Measurements from ENCODE around the gene TIMP2. TPM values are rescaled to one million over a fixed set of nuclear protein-coding genes. Genes with fewer than 3 reads are reported as not detected.

Gene TIMP2
- total RNA-seq, 1 experiment from 2014 or later, result 29.0 TPM

DNA sequence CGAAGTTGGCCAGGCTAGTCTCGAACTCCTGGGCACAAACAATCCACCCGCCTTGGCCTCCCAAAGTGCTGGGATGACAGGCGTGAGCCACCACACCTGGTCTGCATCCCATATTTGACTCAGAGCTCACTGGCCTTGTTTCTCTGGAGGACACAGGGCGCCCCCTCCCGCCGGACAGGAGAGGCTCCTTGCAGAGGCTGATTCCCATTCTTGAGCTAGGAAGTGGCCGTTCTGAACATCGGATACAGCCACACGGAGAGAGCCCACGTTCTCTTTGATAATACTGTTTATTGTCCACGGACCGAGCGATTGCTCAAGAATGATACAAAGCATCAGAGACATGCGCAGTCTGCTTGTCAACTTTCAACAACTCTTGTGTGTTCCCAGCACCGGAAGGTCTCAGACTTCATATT is 72.5 kb downstream of the TIMP2 start:
- Mint-ChIP-seq H3K4me3 (no peak overlapping the region), H3K27me3 (ENCODE audit: low read depth) (no peaks in the 10 kb centered on the region), H3K36me3 (ENCODE audit: insufficient read depth in 1 of 3, low read depth in 3 of 3) (peaks cover 0 to 16% (median 0%) of the 10 kb centered on the region in 3 experiments; a peak in 3 of 7 replicates), H3K4me1 (no peaks in the 10 kb centered on the region), H3K27ac (peak overlapping the region in 1 of 3 experiments; percentile 1; a peak in 1 of 7 replicates), H3K9me3 (no peaks in the 10 kb centered on the region)
- Histone ChIP-seq H3K18ac (ENCODE audit: insufficient read length, low read depth, low read length) (no peak overlapping the region), H2BK120ac (ENCODE audit: low read depth, low read length, poor library complexity, severe bottlenecking) (no peak overlapping the region), H3K4me2 (ENCODE audit: insufficient read depth, insufficient read length, low read length) (no peak overlapping the region), H4K91ac (ENCODE audit: insufficient read length, low read depth, low read length) (no peak overlapping the region), H3K9me3 (ENCODE audit: control insufficient read depth, low read depth, low read length) (no peaks in the 10 kb centered on the region), H3T11ph (ENCODE audit: low read length) (no peak overlapping the region), H3K79me1 (ENCODE audit: insufficient read depth, low read depth, low read length, poor library complexity, severe bottlenecking) (no peaks in the 10 kb centered on the region), H3K14ac (ENCODE audit: insufficient read depth, low read length) (no peak overlapping the region), H4K20me1 (ENCODE audit: control insufficient read depth, insufficient read depth, insufficient read length) (no peaks in the 10 kb centered on the region), H3K4me1 (ENCODE audit: insufficient read depth, low read length) (no peaks in the 10 kb centered on the region), H2AFZ (ENCODE audit: low read length) (no peak overlapping the region), H3K23me2 (ENCODE audit: insufficient read length, low read depth, low read length, poor library complexity, severe bottlenecking) (no peaks in the 10 kb centered on the region), H2AK5ac (ENCODE audit: insufficient read length, low read length) (no peak overlapping the region), H2BK5ac (ENCODE audit: insufficient read length, low read length) (no peak overlapping the region), H3K9ac (ENCODE audit: extremely low read depth, insufficient read length, low read length) (no peak overlapping the region), H4K8ac (replicated peaks; ENCODE audit: insufficient read length, low read depth, low read length) (no peak overlapping the region), H3K23ac (ENCODE audit: insufficient read length, low read depth, low read length) (no peak overlapping the region), H3K79me2 (ENCODE audit: insufficient read depth, low read length) (no peaks in the 10 kb centered on the region), H3K4ac (ENCODE audit: low read depth, low read length) (no peak overlapping the region), H3K56ac (ENCODE audit: insufficient read length, low read depth, low read length) (no peak overlapping the region), H3K27ac (ENCODE audit: insufficient read length, low read depth, low read length) (no peak overlapping the region), H3K27me3 (ENCODE audit: insufficient read depth, low read length) (no peaks in the 10 kb centered on the region), H2BK20ac (ENCODE audit: low read depth, low read length, poor library complexity, severe bottlenecking) (no peak overlapping the region), H2BK15ac (ENCODE audit: low read depth, low read length) (no peak overlapping the region), H4K5ac (ENCODE audit: insufficient read length, low read depth, low read length) (no peak overlapping the region), H2BK12ac (ENCODE audit: insufficient read length, low read depth, low read length) (no peak overlapping the region)
- TF ChIP-seq, protein P1, sequence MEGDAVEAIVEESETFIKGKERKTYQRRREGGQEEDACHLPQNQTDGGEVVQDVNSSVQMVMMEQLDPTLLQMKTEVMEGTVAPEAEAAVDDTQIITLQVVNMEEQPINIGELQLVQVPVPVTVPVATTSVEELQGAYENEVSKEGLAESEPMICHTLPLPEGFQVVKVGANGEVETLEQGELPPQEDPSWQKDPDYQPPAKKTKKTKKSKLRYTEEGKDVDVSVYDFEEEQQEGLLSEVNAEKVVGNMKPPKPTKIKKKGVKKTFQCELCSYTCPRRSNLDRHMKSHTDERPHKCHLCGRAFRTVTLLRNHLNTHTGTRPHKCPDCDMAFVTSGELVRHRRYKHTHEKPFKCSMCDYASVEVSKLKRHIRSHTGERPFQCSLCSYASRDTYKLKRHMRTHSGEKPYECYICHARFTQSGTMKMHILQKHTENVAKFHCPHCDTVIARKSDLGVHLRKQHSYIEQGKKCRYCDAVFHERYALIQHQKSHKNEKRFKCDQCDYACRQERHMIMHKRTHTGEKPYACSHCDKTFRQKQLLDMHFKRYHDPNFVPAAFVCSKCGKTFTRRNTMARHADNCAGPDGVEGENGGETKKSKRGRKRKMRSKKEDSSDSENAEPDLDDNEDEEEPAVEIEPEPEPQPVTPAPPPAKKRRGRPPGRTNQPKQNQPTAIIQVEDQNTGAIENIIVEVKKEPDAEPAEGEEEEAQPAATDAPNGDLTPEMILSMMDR (conservative IDR thresholded peaks at IDR 0.05), result peak; percentile 50; the same call in 2 of the 3 replicates
- DNase-seq, result peak; percentile 73
- WGBS (ENCODE audit: extremely low coverage, insufficient read length, low lambda C conversion rate), result no CpG with 5 or more reads among the region's 16 CpGs

Data from H9 (cell line).